ENCODE results near the gene MS4A6A. TPM values are rescaled to one million over a fixed set of nuclear protein-coding genes. Genes with fewer than 3 reads are reported as not detected.

MS4A6A gene
- total and polyA plus RNA-seq, 9 of the 15 experiments (the other 6 are each of a cell fraction or from before 2014, with no cell fraction given): 0.57 to 9.5 (median 4.2) TPM

DNA sequence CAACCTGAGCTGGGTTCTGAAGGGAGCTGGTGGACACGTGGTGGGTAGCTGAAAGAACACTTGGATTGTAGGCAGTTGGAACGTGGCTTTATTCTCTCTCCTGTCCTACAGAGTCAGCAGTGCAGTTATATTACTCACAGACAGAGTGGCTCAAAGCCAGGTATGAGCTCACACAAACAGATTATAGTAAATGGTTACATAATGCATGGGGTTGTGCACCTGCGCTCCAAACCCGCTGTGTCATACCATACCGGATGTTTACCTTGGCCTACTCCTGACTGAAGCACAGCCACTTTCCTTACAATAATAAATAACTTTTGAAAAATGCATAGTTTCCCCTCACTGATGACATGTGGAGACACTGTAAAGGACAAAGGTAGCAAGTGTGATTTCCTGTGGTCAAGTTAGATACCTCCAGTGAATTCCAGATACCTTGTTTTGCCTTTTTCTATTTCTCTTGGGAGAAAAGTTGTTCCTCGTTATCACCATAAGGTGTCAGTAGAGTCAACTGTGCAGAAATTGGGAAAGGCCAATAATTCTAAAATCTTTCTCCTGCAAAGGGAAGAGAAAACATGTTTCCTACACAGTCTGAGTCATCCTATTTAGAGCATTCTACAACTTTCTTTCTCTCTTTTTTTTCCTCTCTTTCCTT lies 13.5 kb downstream of the MS4A6A start (continued):
- TF ChIP-seq CHD7 (IDR thresholded peaks at IDR 0.05; ENCODE audit: low read depth, low read length): no peak
- no peak for TF ChIP-seq ZZZ3 (IDR thresholded peaks at IDR 0.05)
- TF ChIP-seq ZNF384 (IDR thresholded peaks at IDR 0.05; ENCODE audit: low read depth, low read length): no peak
- peak in 1 of 2 experiments; percentile 99; a peak in 2 of 3 replicates for TF ChIP-seq CBX3 (IDR thresholded peaks at IDR 0.05; ENCODE audit: borderline replicate concordance in 1 of 2, low read length in 2 of 2)
- TF ChIP-seq REST (IDR thresholded peaks at IDR 0.05; ENCODE audit: borderline replicate concordance): peak; percentile 56; the same call in 1 of the 2 replicates
- TF ChIP-seq REST (CRISPR knock-in tag; IDR thresholded peaks at IDR 0.05; ENCODE audit: low read depth): no peak
- TF ChIP-seq ZFP36 (IDR thresholded peaks at IDR 0.05; ENCODE audit: low read depth, low read length, partially characterized antibody): peak; percentile 82

Data from K562 (cell line).